A673 (cell line): ENCODE data around the gene TMEM150A. TPM values are rescaled to one million over a fixed set of nuclear protein-coding genes. Genes with fewer than 3 reads are reported as not detected.

Experiments used
- BruUV-seq: library from RNA; stranded (reverse); fragments of 400-500 nt; replicated peaks from 2 replicates; lab custom pipeline; 2021; lab: Mats Ljungman, UMichigan
- CTCF ChIA-PET: fragments of 300-600 bp; sonication (Branson Sonifier 250); formaldehyde crosslinking; loops from one replicate; lab custom pipeline; 2022; ENCODE audit warnings: antibody characterized with exemption; lab: Charles Lee
- POLR2A ChIA-PET: fragments of 300-600 bp; sonication (Branson Sonifier 250); formaldehyde crosslinking; loops from one replicate; lab custom pipeline; 2022; ENCODE audit warnings: antibody characterized with exemption; ENCODE audit not compliant: low non-redundant PET; lab: Charles Lee
- DNase-seq: peaks from one replicate; pipeline ENCODE4 v3.0.0-alpha.2; 2015; ENCODE audit warnings: low spot score
- H3K27ac ChIP-seq: fragments of 200-600 bp; sonication (generic); 2 replicates; pipeline ENCODE4 v1.5.1; 2016; ENCODE audit warnings: mixed run types, low read depth, mild to moderate bottlenecking, mixed read lengths, antibody characterized with exemption, low read length; ENCODE audit not compliant: poor library complexity, severe bottlenecking
- H3K27me3 ChIP-seq: fragments of 200-600 bp; sonication (generic); replicated peaks from 2 replicates; pipeline ENCODE4 v1.6.1; 2017; ENCODE audit warnings: mixed run types, low read depth, mild to moderate bottlenecking, mixed read lengths, antibody characterized with exemption, low read length; ENCODE audit not compliant: insufficient read depth, poor library complexity
- H3K36me3 ChIP-seq: fragments of 200-600 bp; sonication (generic); 2 replicates; pipeline ENCODE4 v1.6.1; 2016; ENCODE audit warnings: mixed run types, mild to moderate bottlenecking, mixed read lengths, antibody characterized with exemption, low read length; ENCODE audit not compliant: insufficient read depth, poor library complexity, severe bottlenecking
- H3K4me1 ChIP-seq: fragments of 200-600 bp; sonication (generic); 2 replicates; pipeline ENCODE4 v1.6.1; 2017; ENCODE audit warnings: mixed run types, mild to moderate bottlenecking, mixed read lengths, antibody characterized with exemption, low read length; ENCODE audit not compliant: insufficient read depth, poor library complexity, severe bottlenecking
- H3K4me3 ChIP-seq: fragments of 200-600 bp; sonication (generic); 2 replicates; pipeline ENCODE4 v1.5.1; 2016; ENCODE audit warnings: low read depth, mixed run types, mild to moderate bottlenecking, mixed read lengths, low read length; ENCODE audit not compliant: poor library complexity, severe bottlenecking
- H3K9me3 ChIP-seq: fragments of 200-600 bp; sonication (generic); 2 replicates; pipeline ENCODE4 v1.6.1; 2016; ENCODE audit warnings: mixed run types, low read depth, mild to moderate bottlenecking, mixed read lengths, antibody characterized with exemption, low read length; ENCODE audit not compliant: poor library complexity, severe bottlenecking
- CTCF ChIP-seq: fragments of 300-800, 200-600 bp; sonication (generic); conservative IDR thresholded peaks from 2 replicates; pipeline ENCODE4 v1.5.1; 2017; ENCODE audit warnings: low read depth, mild to moderate bottlenecking, antibody characterized with exemption, low read length, moderate library complexity, mixed read lengths
- EZH2 ChIP-seq: fragments of 200-600 bp; sonication (generic); IDR thresholded peaks from 2 replicates; pipeline ENCODE4 v1.6.1; 2017; ENCODE audit warnings: borderline replicate concordance, low read depth, mild to moderate bottlenecking, mixed read lengths, antibody characterized with exemption, low read length; ENCODE audit not compliant: poor library complexity, severe bottlenecking
- intact Hi-C: fragments of 100-400 bp; cut with micrococcal nuclease; formaldehyde crosslinking; loops from one replicate; pipeline ENCODE4 v1.10.0; 2022; ENCODE audit not compliant: unreplicated experiment
- total RNA-seq: library from RNA; stranded (reverse); gene quantifications from 2 replicates; pipeline ENCODE4 v1.2.3, GENCODE V29; 2021

TMEM150A gene
- total RNA-seq, 1 experiment from 2014 or later: 6.6 TPM

GRCh38 chr2:85580206-85580605 lies 22.3 kb downstream of the TMEM150A start:
- no peak overlapping the region for H3K4me3 ChIP-seq
- ChIA-PET CTCF (no interaction called here), POLR2A (interaction anchor here (0.6 kb wide), 1 partner anchor 242 kb away, joined by 14 read pairs; no protein-coding TSS in a partner anchor)
- no peaks in the 10 kb centered on the region for H3K36me3 ChIP-seq
- BruUV-seq: no TSS peak
- TF ChIP-seq EZH2 (no peak), CTCF (no peak)
- peaks cover 7% of the 10 kb centered on the region for H3K4me1 ChIP-seq
- intact Hi-C loops: no loop called here
- H3K27me3 ChIP-seq: no peaks in the 10 kb centered on the region
- no peaks in the 10 kb centered on the region for H3K9me3 ChIP-seq
- H3K27ac ChIP-seq: no peak overlapping the region
- no peak for DNase-seq

- no TSS peak for BruUV-seq
- H3K36me3 ChIP-seq: no peaks in the 10 kb centered on the region
- intact Hi-C loops: no loop called here
- DNase-seq: no peak
- H3K4me3 ChIP-seq: no peak overlapping the region
- no peak for TF ChIP-seq EZH2
- TF ChIP-seq CTCF: no peak
- no peaks in the 10 kb centered on the region for H3K9me3 ChIP-seq
- CTCF ChIA-PET: no interaction called here
- POLR2A ChIA-PET: no interaction called here
- H3K27ac ChIP-seq: no peak overlapping the region
- no peaks in the 10 kb centered on the region for H3K27me3 ChIP-seq
- no peaks in the 10 kb centered on the region for H3K4me1 ChIP-seq
These were observed 23.1 kb downstream of the TMEM150A start for GRCh38 chr2:85579266-85579935.

GRCh38 chr2:85578243-85579180 lies 24.0 kb downstream of the TMEM150A start:
- Histone ChIP-seq H3K4me1 (no peaks in the 10 kb centered on the region), H3K4me3 (no peak overlapping the region), H3K36me3 (no peaks in the 10 kb centered on the region), H3K27ac (no peak overlapping the region), H3K9me3 (no peaks in the 10 kb centered on the region), H3K27me3 (no peaks in the 10 kb centered on the region)
- intact Hi-C loops: no loop called here
- ChIA-PET POLR2A (no interaction called here), CTCF (no interaction called here)
- DNase-seq: no peak
- TF ChIP-seq EZH2: no peak
- BruUV-seq: no TSS peak
